HG03442 (cell line): ENCODE measurements around the gene ZNF780B.

ENCODE experiments used
- ATAC-seq: cut with Tn5 transposase; IDR thresholded peaks from one replicate; pipeline ENCODE4 v1.9.1; 2021; ENCODE audit warnings: mild to moderate bottlenecking, moderate library complexity; ENCODE audit not compliant: unreplicated experiment

ZNF780B gene

GRCh38 chr19:39983695-39984300, 72.2 kb downstream of the ZNF780B start:
- no peak for ATAC-seq

GRCh38 chr19:39982883-39983282, 73.1 kb downstream of the ZNF780B start:
- ATAC-seq: no peak
